ENCODE data around the gene GNPNAT1.

DNA sequence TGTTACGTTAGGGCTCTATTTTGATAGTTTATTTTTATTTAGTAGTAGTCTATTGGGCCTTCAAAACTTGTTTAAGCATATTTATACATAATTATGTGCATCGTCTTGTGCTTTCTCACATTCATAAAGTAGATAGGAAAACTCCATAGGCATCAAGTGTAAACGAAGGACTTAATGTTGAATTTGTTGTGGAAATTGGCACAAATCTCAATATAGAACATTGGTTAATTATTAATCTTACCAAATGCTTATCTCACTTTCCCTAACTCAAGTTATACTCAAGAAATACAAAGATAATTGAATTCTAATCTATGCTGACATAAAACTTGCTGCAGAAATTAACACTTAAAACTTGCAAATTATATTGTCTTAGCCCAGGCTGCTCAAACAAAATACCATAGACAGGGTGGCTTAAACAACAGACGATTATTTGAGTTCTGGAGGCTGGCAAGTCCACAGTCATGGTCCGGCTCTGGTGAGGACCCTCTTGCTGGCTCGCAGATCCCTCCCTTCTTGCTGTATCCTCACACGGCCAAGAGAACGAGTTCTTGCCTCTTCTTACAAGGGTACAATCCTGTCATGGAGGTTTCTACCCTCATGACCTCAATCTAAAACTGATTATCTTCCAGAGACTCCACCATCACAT lies 42.6 kb downstream of the GNPNAT1 start:
- TF ChIP-seq POLR2A (IDR thresholded peaks at IDR 0.05; ENCODE audit: low read depth, low read length), result no peak
- TF ChIP-seq, protein P1, sequence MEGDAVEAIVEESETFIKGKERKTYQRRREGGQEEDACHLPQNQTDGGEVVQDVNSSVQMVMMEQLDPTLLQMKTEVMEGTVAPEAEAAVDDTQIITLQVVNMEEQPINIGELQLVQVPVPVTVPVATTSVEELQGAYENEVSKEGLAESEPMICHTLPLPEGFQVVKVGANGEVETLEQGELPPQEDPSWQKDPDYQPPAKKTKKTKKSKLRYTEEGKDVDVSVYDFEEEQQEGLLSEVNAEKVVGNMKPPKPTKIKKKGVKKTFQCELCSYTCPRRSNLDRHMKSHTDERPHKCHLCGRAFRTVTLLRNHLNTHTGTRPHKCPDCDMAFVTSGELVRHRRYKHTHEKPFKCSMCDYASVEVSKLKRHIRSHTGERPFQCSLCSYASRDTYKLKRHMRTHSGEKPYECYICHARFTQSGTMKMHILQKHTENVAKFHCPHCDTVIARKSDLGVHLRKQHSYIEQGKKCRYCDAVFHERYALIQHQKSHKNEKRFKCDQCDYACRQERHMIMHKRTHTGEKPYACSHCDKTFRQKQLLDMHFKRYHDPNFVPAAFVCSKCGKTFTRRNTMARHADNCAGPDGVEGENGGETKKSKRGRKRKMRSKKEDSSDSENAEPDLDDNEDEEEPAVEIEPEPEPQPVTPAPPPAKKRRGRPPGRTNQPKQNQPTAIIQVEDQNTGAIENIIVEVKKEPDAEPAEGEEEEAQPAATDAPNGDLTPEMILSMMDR (conservative IDR thresholded peaks at IDR 0.05; ENCODE audit: low read depth, low read length), result no peak
- TF ChIP-seq CEBPB (IDR thresholded peaks at IDR 0.05; ENCODE audit: low read depth, low read length), result no peak

All from IMR-90 (cell line).